ENCODE results near the gene FOXK2. TPM values are rescaled to one million over a fixed set of nuclear protein-coding genes. Genes with fewer than 3 reads are reported as not detected.

Gene FOXK2
- total RNA-seq, 1 experiment from 2014 or later: 57.7 TPM

DNA sequence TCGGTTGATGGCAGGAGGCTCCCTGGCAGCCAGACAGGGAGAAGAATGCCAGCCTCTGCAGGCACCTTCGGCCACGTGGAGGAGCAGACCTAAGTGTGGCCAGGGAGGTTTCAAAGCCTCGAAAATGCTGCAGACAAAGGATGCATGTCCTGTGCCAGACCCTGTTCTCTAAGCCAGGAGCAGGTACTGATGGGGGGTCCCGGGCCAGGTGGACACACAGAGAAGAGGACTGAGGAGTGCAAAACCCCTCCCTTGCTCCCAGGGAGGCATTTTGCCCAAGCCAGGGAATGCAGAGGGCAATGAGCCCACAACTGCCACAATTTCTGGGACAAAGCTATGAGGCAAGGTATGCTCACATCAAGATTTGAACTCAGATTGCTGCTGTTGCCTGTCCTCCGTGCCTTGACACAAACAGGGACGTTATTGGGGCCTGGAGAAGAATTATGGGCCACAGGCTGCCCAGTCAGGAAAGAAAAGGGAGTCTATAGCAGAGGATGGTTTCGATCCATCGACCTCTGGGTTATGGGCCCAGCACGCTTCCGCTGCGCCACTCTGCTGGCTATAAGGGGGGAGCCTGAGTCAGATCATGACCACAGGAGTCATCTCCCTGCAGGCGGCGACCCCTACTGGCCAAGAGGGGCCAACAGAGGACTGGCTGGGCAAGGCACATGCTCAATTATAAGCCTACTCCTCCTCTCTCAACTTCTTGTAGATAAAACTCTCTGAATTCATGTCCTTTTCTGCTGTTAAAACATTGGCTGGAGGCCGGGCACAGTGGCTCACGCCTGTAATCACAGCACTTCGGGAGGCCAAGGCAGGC is 25.1 kb upstream of the FOXK2 start (continued):
- peak; percentile 52; the same call in 1 of the 2 replicates for TF ChIP-seq MYBL2 (CRISPR knock-in tag; IDR thresholded peaks at IDR 0.05)
- no peak for TF ChIP-seq ZMAT4 (CRISPR knock-in tag; IDR thresholded peaks at IDR 0.05)
- 0 out of 2 replicates have a peak, but pooled peaks have one; percentile 26 for TF ChIP-seq CDX4 (CRISPR knock-in tag; IDR thresholded peaks at IDR 0.05; ENCODE audit: borderline replicate concordance)
- TF ChIP-seq GABPB1 (CRISPR knock-in tag; IDR thresholded peaks at IDR 0.05): no peak; the same call in 1 of the 2 replicates
- TF ChIP-seq, protein P1, sequence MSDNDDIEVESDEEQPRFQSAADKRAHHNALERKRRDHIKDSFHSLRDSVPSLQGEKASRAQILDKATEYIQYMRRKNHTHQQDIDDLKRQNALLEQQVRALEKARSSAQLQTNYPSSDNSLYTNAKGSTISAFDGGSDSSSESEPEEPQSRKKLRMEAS (CRISPR knock-in tag; IDR thresholded peaks at IDR 0.05): peak; percentile 84
- peak; percentile 40; the same call in 1 of the 2 replicates for TF ChIP-seq ZNF232 (CRISPR knock-in tag; IDR thresholded peaks at IDR 0.05)
- no peak for TF ChIP-seq TCF7 (CRISPR knock-in tag; IDR thresholded peaks at IDR 0.05; ENCODE audit: low read depth)
- no peak for TF ChIP-seq GTF2I (CRISPR knock-in tag; conservative IDR thresholded peaks at IDR 0.05)
- TF ChIP-seq, protein P2, sequence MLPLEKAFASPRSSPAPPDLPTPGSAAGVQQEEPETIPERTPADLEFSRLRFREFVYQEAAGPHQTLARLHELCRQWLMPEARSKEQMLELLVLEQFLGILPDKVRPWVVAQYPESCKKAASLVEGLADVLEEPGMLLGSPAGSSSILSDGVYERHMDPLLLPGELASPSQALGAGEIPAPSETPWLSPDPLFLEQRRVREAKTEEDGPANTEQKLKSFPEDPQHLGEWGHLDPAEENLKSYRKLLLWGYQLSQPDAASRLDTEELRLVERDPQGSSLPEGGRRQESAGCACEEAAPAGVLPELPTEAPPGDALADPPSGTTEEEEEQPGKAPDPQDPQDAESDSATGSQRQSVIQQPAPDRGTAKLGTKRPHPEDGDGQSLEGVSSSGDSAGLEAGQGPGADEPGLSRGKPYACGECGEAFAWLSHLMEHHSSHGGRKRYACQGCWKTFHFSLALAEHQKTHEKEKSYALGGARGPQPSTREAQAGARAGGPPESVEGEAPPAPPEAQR (CRISPR knock-in tag; IDR thresholded peaks at IDR 0.05): no peak
- TF ChIP-seq FOXP1 (CRISPR knock-in tag; IDR thresholded peaks at IDR 0.05; ENCODE audit: borderline replicate concordance): peak; percentile 63; the same call in 1 of the 2 replicates
- TF ChIP-seq, protein P3, sequence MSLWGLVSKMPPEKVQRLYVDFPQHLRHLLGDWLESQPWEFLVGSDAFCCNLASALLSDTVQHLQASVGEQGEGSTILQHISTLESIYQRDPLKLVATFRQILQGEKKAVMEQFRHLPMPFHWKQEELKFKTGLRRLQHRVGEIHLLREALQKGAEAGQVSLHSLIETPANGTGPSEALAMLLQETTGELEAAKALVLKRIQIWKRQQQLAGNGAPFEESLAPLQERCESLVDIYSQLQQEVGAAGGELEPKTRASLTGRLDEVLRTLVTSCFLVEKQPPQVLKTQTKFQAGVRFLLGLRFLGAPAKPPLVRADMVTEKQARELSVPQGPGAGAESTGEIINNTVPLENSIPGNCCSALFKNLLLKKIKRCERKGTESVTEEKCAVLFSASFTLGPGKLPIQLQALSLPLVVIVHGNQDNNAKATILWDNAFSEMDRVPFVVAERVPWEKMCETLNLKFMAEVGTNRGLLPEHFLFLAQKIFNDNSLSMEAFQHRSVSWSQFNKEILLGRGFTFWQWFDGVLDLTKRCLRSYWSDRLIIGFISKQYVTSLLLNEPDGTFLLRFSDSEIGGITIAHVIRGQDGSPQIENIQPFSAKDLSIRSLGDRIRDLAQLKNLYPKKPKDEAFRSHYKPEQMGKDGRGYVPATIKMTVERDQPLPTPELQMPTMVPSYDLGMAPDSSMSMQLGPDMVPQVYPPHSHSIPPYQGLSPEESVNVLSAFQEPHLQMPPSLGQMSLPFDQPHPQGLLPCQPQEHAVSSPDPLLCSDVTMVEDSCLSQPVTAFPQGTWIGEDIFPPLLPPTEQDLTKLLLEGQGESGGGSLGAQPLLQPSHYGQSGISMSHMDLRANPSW (CRISPR knock-in tag; conservative IDR thresholded peaks at IDR 0.05; ENCODE audit: low read depth): no peak
- TF ChIP-seq, protein P4, sequence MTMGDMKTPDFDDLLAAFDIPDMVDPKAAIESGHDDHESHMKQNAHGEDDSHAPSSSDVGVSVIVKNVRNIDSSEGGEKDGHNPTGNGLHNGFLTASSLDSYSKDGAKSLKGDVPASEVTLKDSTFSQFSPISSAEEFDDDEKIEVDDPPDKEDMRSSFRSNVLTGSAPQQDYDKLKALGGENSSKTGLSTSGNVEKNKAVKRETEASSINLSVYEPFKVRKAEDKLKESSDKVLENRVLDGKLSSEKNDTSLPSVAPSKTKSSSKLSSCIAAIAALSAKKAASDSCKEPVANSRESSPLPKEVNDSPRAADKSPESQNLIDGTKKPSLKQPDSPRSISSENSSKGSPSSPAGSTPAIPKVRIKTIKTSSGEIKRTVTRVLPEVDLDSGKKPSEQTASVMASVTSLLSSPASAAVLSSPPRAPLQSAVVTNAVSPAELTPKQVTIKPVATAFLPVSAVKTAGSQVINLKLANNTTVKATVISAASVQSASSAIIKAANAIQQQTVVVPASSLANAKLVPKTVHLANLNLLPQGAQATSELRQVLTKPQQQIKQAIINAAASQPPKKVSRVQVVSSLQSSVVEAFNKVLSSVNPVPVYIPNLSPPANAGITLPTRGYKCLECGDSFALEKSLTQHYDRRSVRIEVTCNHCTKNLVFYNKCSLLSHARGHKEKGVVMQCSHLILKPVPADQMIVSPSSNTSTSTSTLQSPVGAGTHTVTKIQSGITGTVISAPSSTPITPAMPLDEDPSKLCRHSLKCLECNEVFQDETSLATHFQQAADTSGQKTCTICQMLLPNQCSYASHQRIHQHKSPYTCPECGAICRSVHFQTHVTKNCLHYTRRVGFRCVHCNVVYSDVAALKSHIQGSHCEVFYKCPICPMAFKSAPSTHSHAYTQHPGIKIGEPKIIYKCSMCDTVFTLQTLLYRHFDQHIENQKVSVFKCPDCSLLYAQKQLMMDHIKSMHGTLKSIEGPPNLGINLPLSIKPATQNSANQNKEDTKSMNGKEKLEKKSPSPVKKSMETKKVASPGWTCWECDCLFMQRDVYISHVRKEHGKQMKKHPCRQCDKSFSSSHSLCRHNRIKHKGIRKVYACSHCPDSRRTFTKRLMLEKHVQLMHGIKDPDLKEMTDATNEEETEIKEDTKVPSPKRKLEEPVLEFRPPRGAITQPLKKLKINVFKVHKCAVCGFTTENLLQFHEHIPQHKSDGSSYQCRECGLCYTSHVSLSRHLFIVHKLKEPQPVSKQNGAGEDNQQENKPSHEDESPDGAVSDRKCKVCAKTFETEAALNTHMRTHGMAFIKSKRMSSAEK (CRISPR knock-in tag; IDR thresholded peaks at IDR 0.05; ENCODE audit: borderline replicate concordance): peak; percentile 63; the same call in 1 of the 2 replicates
- TF ChIP-seq ZNF121 (CRISPR knock-in tag; IDR thresholded peaks at IDR 0.05): peak; percentile 58

DNA sequence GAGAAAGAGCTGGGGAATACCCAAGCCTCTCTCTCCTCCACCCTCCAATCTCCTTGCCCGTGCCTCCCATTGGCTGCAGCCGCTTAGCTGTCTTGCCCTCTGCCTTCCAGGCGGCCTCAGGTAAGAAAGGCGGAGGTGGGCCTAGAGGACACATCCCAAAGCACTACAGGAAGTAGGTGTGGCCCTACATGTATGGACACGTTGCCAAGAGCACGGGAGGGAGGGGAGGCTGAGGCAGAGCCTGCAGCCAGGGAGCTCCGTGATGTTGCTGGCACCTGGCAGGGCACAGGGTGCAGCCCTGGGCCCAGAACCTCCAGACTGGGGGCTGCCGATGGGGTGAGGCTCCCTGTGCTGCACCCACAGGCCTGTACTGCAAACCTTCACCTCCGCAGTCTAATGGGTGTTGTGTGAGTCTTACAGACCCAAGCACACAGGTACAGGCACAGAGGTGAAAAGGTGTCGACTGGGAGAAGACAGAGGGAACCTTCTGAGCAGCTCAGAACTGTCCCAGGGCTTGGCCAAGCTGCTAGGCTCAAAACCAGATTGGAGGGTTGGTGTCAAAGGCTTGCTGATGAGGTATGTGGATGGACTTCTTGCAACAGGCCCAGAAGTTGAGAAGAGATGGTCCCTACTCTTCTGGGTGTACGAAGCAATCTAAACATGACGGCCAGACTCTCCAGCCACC is 23.5 kb upstream of the FOXK2 start:
- H3K9me3 Mint-ChIP-seq: no peaks in the 10 kb centered on the region
- peak; percentile 40 for DNase-seq (ENCODE audit: low spot score)
- H3K27ac Mint-ChIP-seq: no peak overlapping the region
- H3K4me3 Mint-ChIP-seq: peak overlapping the region; percentile 58
- ChIA-PET POLR2A (interaction anchor here (1.1 kb wide), 1 partner anchor 23 kb away, joined by 5 read pairs; the partner anchor contains the start of gene FOXK2), CTCF (interaction anchor here (0.7 to 2.6 kb wide), 4 partner anchors 41 to 72 kb away, joined by 3 to 12 read pairs (median 7); no protein-coding TSS in a partner anchor)
- H3K27me3 Mint-ChIP-seq (ENCODE audit: low read depth): peaks cover 50% of the 10 kb centered on the region
- TF ChIP-seq, protein P5, sequence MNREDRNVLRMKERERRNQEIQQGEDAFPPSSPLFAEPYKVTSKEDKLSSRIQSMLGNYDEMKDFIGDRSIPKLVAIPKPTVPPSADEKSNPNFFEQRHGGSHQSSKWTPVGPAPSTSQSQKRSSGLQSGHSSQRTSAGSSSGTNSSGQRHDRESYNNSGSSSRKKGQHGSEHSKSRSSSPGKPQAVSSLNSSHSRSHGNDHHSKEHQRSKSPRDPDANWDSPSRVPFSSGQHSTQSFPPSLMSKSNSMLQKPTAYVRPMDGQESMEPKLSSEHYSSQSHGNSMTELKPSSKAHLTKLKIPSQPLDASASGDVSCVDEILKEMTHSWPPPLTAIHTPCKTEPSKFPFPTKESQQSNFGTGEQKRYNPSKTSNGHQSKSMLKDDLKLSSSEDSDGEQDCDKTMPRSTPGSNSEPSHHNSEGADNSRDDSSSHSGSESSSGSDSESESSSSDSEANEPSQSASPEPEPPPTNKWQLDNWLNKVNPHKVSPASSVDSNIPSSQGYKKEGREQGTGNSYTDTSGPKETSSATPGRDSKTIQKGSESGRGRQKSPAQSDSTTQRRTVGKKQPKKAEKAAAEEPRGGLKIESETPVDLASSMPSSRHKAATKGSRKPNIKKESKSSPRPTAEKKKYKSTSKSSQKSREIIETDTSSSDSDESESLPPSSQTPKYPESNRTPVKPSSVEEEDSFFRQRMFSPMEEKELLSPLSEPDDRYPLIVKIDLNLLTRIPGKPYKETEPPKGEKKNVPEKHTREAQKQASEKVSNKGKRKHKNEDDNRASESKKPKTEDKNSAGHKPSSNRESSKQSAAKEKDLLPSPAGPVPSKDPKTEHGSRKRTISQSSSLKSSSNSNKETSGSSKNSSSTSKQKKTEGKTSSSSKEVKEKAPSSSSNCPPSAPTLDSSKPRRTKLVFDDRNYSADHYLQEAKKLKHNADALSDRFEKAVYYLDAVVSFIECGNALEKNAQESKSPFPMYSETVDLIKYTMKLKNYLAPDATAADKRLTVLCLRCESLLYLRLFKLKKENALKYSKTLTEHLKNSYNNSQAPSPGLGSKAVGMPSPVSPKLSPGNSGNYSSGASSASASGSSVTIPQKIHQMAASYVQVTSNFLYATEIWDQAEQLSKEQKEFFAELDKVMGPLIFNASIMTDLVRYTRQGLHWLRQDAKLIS (CRISPR knock-in tag; IDR thresholded peaks at IDR 0.05; ENCODE audit: borderline replicate concordance): no peak
- TF ChIP-seq ESRRA (CRISPR knock-in tag; IDR thresholded peaks at IDR 0.05; ENCODE audit: borderline replicate concordance) (0 out of 2 replicates have a peak, but pooled peaks have one; percentile 55), FOXK1 (CRISPR knock-in tag; IDR thresholded peaks at IDR 0.05) (0 out of 2 replicates have a peak, but pooled peaks have one; percentile 11)
- H3K36me3 Mint-ChIP-seq: no peaks in the 10 kb centered on the region
- peak; percentile 5 for ATAC-seq
- peaks cover 20% of the 10 kb centered on the region for H3K4me1 Mint-ChIP-seq

All from WTC11 (cell line).